Ramos (cell line): Measurements from ENCODE around the gene CARD18.
"Not testable (repeated sequence)": the region's sequence is repeated elsewhere in the genome, so short reads cannot be mapped to it uniquely, and the experiment has no call there.

Experiments
- in situ Hi-C: fragments of 300-500 bp; cut with MboI; formaldehyde crosslinking; loops from one replicate; pipeline ENCODE4 v1.14.3; 2022; ENCODE audit warnings: low sequenced_read_pairs; ENCODE audit not compliant: unreplicated experiment

The CARD18 gene

GRCh38 chr11:105137286-105137685 is 2.3 kb downstream of the CARD18 start:
- in situ Hi-C loops = no loop called here

GRCh38 chr11:105135883-105136282 is 3.7 kb downstream of the CARD18 start:
- in situ Hi-C loops = no loop called here

- in situ Hi-C loops = no loop called here
Observed at GRCh38 chr11:105132716-105133511, 6.7 kb downstream of the CARD18 start.

GRCh38 chr11:105130189-105130813 is 9.3 kb downstream of the CARD18 start:
- in situ Hi-C loops = no loop called here

GRCh38 chr11:105124756-105125155 is 14.8 kb downstream of the CARD18 start:
- in situ Hi-C loops = no loop called here

GRCh38 chr11:105111145-105111944 is 28.2 kb downstream of the CARD18 start:
- in situ Hi-C loops = no loop called here

- in situ Hi-C loops = no loop called here
Observed at GRCh38 chr11:105110688-105111030, 28.9 kb downstream of the CARD18 start.

GRCh38 chr11:105109855-105110687 is 29.5 kb downstream of the CARD18 start:
- in situ Hi-C loops = no loop called here

GRCh38 chr11:105109321-105109720 is 30.2 kb downstream of the CARD18 start:
- in situ Hi-C loops = no loop called here

- in situ Hi-C loops = no loop called here
Observed at GRCh38 chr11:105108247-105108646, 31.3 kb downstream of the CARD18 start.

GRCh38 chr11:105107226-105107825 is 32.2 kb downstream of the CARD18 start:
- in situ Hi-C loops = not testable (repeated sequence)

- in situ Hi-C loops = no loop called here
Observed at GRCh38 chr11:105106140-105106539, 33.4 kb downstream of the CARD18 start.

GRCh38 chr11:105104292-105104691 is 35.3 kb downstream of the CARD18 start:
- in situ Hi-C loops = no loop called here

GRCh38 chr11:105103336-105103735 is 36.2 kb downstream of the CARD18 start:
- in situ Hi-C loops = no loop called here

- in situ Hi-C loops = not testable (repeated sequence)
Observed at GRCh38 chr11:105102079-105102581, 37.4 kb downstream of the CARD18 start.

GRCh38 chr11:105100981-105101630 is 38.5 kb downstream of the CARD18 start:
- in situ Hi-C loops = no loop called here

- in situ Hi-C loops = no loop called here
Observed at GRCh38 chr11:105100206-105100605, 39.4 kb downstream of the CARD18 start.

GRCh38 chr11:105099594-105099993 is 40.0 kb downstream of the CARD18 start:
- in situ Hi-C loops = not testable (repeated sequence)
